K562 (cell line): ENCODE data around the gene USP13. TPM values are rescaled to one million over a fixed set of nuclear protein-coding genes. Genes with fewer than 3 reads are reported as not detected.

Source experiments
- ATAC-seq: fragments of 200-7000 bp; cut with Tn5 transposase; 3 replicates; pipeline ENCODE4 v1.9.1; 2020; ENCODE audit warnings: moderate library complexity
- BruUV-seq: library from RNA; stranded (reverse); fragments of 400-500 nt; replicated peaks from 2 replicates; lab custom pipeline; 2021; lab: Mats Ljungman, UMichigan
- CTCF ChIA-PET: fragments of 300-600 bp; formaldehyde crosslinking; extraction: SDS; loops from one replicate; lab custom pipeline; 2021; ENCODE audit warnings: low intra/inter-chr PET ratio; lab: Yijun Ruan, JAX
- POLR2A ChIA-PET: fragments of 300-600, 350-650 bp; sonication (Branson Sonifier 250); formaldehyde crosslinking; extraction: SDS; loops from one replicate; lab custom pipeline; 2021; ENCODE audit warnings: antibody characterized with exemption, inconsistent platforms; lab: Yijun Ruan, JAX
- DNase-seq, 4 experiments: peaks; one replicate each; pipeline versions ENCODE4 v3.0.0 to v3.0.0-alpha.2; 2011 to 2018; ENCODE audit warnings: low spot score in 3 of 4, mixed read lengths in 3 of 4; ENCODE audit errors: extremely low read depth in 1 of 4
- FAIRE-seq: peaks from 2 replicates; lab custom pipeline; 2011; peaks lifted over from hg19 to GRCh38; lab: Jason Lieb, UNC
- H2AFZ ChIP-seq: 2 replicates; pipeline ENCODE4 v1.6.0; 2011; ENCODE audit warnings: low read depth, low read length, control low read depth, inconsistent platforms
- H3K27ac ChIP-seq: fragments of 200-600 bp; 3 replicates; pipeline ENCODE4 v1.8.0; 2011; ENCODE audit warnings: low read depth, mild to moderate bottlenecking, control low read depth, inconsistent platforms, low read length, moderate library complexity, mixed read lengths; ENCODE audit errors: extremely low read depth
- H3K27me3 ChIP-seq, 2 experiments: fragments of 300-600 bp in 1 of 2; 2 replicates in 1 of 2; 3 replicates in 1 of 2; pipeline versions ENCODE4 v1.6.0 to v1.8.0; 2011; ENCODE audit warnings: inconsistent platforms in 2 of 2, low read length in 2 of 2, mild to moderate bottlenecking in 1 of 2, mixed read lengths in 1 of 2, moderate library complexity in 1 of 2; ENCODE audit not compliant: control insufficient read depth in 2 of 2, insufficient read depth in 2 of 2
- H3K36me3 ChIP-seq: fragments of 300-600 bp; 3 replicates; pipeline ENCODE4 v1.8.0; 2011; ENCODE audit warnings: mild to moderate bottlenecking, low read length, inconsistent platforms; ENCODE audit not compliant: control insufficient read depth, insufficient read depth
- H3K4me1 ChIP-seq, 2 experiments: fragments of 200-600 bp in 1 of 2; replicated peaks in 1 of 2; 2 replicates in 1 of 2; 3 replicates in 1 of 2; pipeline versions ENCODE4 v1.5.1 to v1.8.0; 2011; ENCODE audit warnings: inconsistent platforms in 2 of 2, low read length in 2 of 2, mild to moderate bottlenecking in 1 of 2, mixed read lengths in 1 of 2, moderate library complexity in 1 of 2; ENCODE audit not compliant: control insufficient read depth in 2 of 2, insufficient read depth in 2 of 2
- H3K4me2 ChIP-seq: 2 replicates; pipeline ENCODE4 v1.6.1; 2011; ENCODE audit warnings: low read length, control low read depth, inconsistent platforms, mixed read lengths; ENCODE audit not compliant: insufficient read depth
- H3K4me3 ChIP-seq: fragments of 200-600 bp; sonication (generic), shearing (Covaris generic); 2 replicates; pipeline ENCODE4 v1.5.1; 2016; ENCODE audit warnings: control low read depth, inconsistent platforms
- H3K79me2 ChIP-seq: fragments of 200-600 bp; 3 replicates; pipeline ENCODE4 v1.8.0; 2011; ENCODE audit warnings: low read length, inconsistent platforms; ENCODE audit not compliant: control insufficient read depth, insufficient read depth
- H3K9ac ChIP-seq, 2 experiments: 2 replicates each; pipeline versions ENCODE4 v1.6.0 to v1.6.1; 2011; ENCODE audit warnings: low read depth in 2 of 2, low read length in 2 of 2, control low read depth in 1 of 2, inconsistent platforms in 1 of 2, mild to moderate bottlenecking in 1 of 2, mixed read lengths in 1 of 2; ENCODE audit not compliant: insufficient read depth in 1 of 2
- H3K9me1 ChIP-seq: one replicate; pipeline ENCODE4 v1.6.0; 2011; ENCODE audit warnings: inconsistent platforms, mild to moderate bottlenecking, low read length, moderate library complexity; ENCODE audit not compliant: control insufficient read depth, insufficient read depth
- H3K9me3 ChIP-seq: replicated peaks from 2 replicates; pipeline ENCODE4 v1.5.1; 2011; ENCODE audit warnings: low read depth, low read length, inconsistent platforms; ENCODE audit not compliant: control insufficient read depth, insufficient read depth
- H4K20me1 ChIP-seq: replicated peaks from 2 replicates; pipeline ENCODE4 v1.6.1; 2011; ENCODE audit warnings: low read length, inconsistent platforms, mixed read lengths; ENCODE audit not compliant: control insufficient read depth, insufficient read depth
- FOXP4 ChIP-seq: sonication (generic); formaldehyde crosslinking; IDR thresholded peaks from 2 replicates; pipeline ENCODE4 v1.8.0; 2022; ENCODE audit warnings: mild to moderate bottlenecking, missing genetic modification reagents, borderline replicate concordance
- HES1 ChIP-seq: fragments of 450-650 bp; IDR thresholded peaks from 2 replicates; pipeline ENCODE4 v1.6.1; 2016; ENCODE audit warnings: low read depth, mild to moderate bottlenecking, moderate library complexity
- IFI16 ChIP-seq: fragments of 250-450 bp; sonication (Bioruptor Pico); IDR thresholded peaks from 2 replicates; pipeline ENCODE4 v2.1.2; 2022; ENCODE audit warnings: mild to moderate bottlenecking, inconsistent platforms
- NR2F6 ChIP-seq: fragments of 450-650 bp; formaldehyde crosslinking; IDR thresholded peaks from 2 replicates; pipeline ENCODE4 v1.4.0; 2020; ENCODE audit warnings: mild to moderate bottlenecking
- SMC3 ChIP-seq: conservative IDR thresholded peaks from 2 replicates; pipeline ENCODE4 v1.6.1; 2011; ENCODE audit warnings: low read depth, low read length, improper control_type of control experiment; ENCODE audit not compliant: insufficient read depth
- ZBTB2 ChIP-seq: fragments of 450-650 bp; IDR thresholded peaks from 2 replicates; pipeline ENCODE4 v1.6.1; 2016; ENCODE audit warnings: antibody characterized with exemption
- ZBTB8A ChIP-seq: fragments of 450-650 bp; IDR thresholded peaks from 2 replicates; pipeline ENCODE4 v1.6.1; 2018; ENCODE audit warnings: mild to moderate bottlenecking, moderate library complexity; ENCODE audit not compliant: partially characterized antibody
- ZNF197 ChIP-seq: fragments of 200-800 bp; sonication (Bioruptor generic); IDR thresholded peaks from 2 replicates; pipeline ENCODE4 v1.6.1; 2016; ENCODE audit warnings: low read depth, missing genetic modification characterization, missing compliant biosample characterization
- whole genome bisulfite sequencing: fragments of 100-300 bp; shearing (Covaris generic); methylation state at CpG from one replicate; pipeline ENCODE4 v1.1.6; 2016; ENCODE audit warnings: low coverage, mixed read lengths; ENCODE audit not compliant: insufficient coverage; ENCODE audit errors: missing lambda C conversion rate; 5-methylcytosine and 5-hydroxymethylcytosine counted together
- in situ Hi-C: fragments of 300-500 bp; cut with MboI; formaldehyde crosslinking; loops from 4 replicates; pipeline ENCODE4 v1.15.0; 2018; ENCODE audit warnings: inconsistent platforms, mixed read lengths
- intact Hi-C: fragments of 100-400 bp; cut with micrococcal nuclease; formaldehyde crosslinking; loops from 2 replicates; pipeline ENCODE4 v1.14.2; 2022
- polyA plus RNA-seq, 8 experiments: library from polyadenylated mRNA; depleted of rRNA in 4 of 8; stranded (reverse) in 5 of 8; unstranded in 3 of 8; fragments of >200 nt; fragmentation: Nextera tagmentation in 2 of 8; fragmentation: Illumina TruSeq in 1 of 8; extraction: Ambion mirVana in 2 of 8; extraction: Trizol in 1 of 8; gene quantifications; 2 replicates each; pipeline versions ENCODE4 v1.2.1 to v1.2.3, GENCODE V29; 2011 to 2014; ENCODE audit warnings: inconsistent platforms in 1 of 8, missing spikeins in 1 of 8
- total RNA-seq, 7 experiments: library from RNA; depleted of rRNA in 6 of 7; stranded (reverse); fragments of >200 nt in 6 of 7; fragmentation: Illumina TruSeq in 2 of 7; extraction: Trizol in 2 of 7; gene quantifications; 2 replicates each; pipeline versions ENCODE4 v1.2.1 to v1.2.3, GENCODE V29; 2011 to 2021; ENCODE audit warnings: low replicate concordance in 1 of 7

The USP13 gene
- total and polyA plus RNA-seq, 9 of the 15 experiments (the other 6 are each of a cell fraction or from before 2014, with no cell fraction given), result 0.11 to 2.3 (median 0.51) TPM

DNA sequence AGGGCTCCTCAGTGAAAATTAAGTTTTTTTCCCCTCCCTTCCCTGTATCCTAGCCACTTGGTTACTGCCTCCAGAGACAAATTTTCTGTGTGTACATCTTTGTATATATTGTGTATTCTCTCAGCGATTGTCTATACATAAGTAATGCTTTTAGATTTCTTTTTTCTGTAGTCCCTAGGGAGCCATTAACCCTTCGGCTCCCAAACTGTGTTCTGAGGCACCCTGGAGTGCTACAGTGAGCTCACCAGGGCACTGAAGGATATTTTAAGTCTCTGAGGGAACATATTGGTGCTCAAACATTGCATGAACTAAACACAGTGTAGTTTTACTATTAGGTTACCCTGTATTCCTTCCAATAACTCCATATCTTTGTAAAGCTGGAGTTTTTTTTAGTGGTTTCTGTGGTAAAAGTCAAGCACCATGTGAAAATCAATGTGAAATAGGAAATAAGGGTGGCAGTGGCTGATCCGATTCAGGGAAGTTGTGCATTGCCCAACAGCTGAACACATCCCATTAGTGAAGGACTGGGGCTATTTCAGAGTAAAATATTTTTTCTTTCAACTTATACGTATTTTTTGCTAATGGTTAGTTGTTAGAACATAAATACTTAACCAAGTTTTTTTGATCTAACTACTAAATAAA is 43.0 kb downstream of the USP13 start:
- intact Hi-C loops, result no loop called here
- no peaks in the 10 kb centered on the region for H3K36me3 ChIP-seq
- no peaks in the 10 kb centered on the region for H4K20me1 ChIP-seq
- H3K9me1 ChIP-seq, result no peaks in the 10 kb centered on the region
- H3K4me2 ChIP-seq, result no peak overlapping the region
- 5% methylated on average over 4 of the region's 4 CpGs for WGBS
- peaks cover 2 to 6% of the 10 kb centered on the region in 2 experiments; a peak in 2 of 5 replicates for H3K27me3 ChIP-seq
- H3K79me2 ChIP-seq, result no peaks in the 10 kb centered on the region
- ChIA-PET POLR2A (no interaction called here), CTCF (no interaction called here)
- no peaks in the 10 kb centered on the region for H3K9me3 ChIP-seq
- H2AFZ ChIP-seq, result no peak overlapping the region
- in situ Hi-C loops, result no loop called here
- no peak overlapping the region for H3K9ac ChIP-seq
- ATAC-seq (no peak), DNase-seq (no peak), FAIRE-seq (no peak)
- no peak overlapping the region for H3K4me3 ChIP-seq
- BruUV-seq, result no TSS peak
- no peak overlapping the region for H3K27ac ChIP-seq
- no peaks in the 10 kb centered on the region for H3K4me1 ChIP-seq
- TF ChIP-seq HES1 (no peak), IFI16 (no peak), FOXP4 (CRISPR knock-in tag) (no peak), ZBTB2 (no peak), ZNF197 (no peak), SMC3 (no peak), NR2F6 (CRISPR knock-in tag) (no peak), ZBTB8A (no peak)
